ENCODE data around the gene ACSL3. TPM values are rescaled to one million over a fixed set of nuclear protein-coding genes. Genes with fewer than 3 reads are reported as not detected.

ACSL3 gene
- total and polyA plus RNA-seq, 2 donors (not counting 1 experiment from before 2014, with no cell fraction given), result 6.7 to 46.0 TPM

GRCh38 chr2:222964376-222965031 is 103.7 kb downstream of the ACSL3 start:
- intact Hi-C loops (cut with micrococcal nuclease), result no loop called here
- Mint-ChIP-seq H3K27ac (no peak overlapping the region), H3K27me3 (peaks cover 45% of the 10 kb centered on the region), H3K4me3 (no peak overlapping the region), H3K4me1 (no peaks in the 10 kb centered on the region), H3K9me3 (ENCODE audit: insufficient read depth) (no peaks in the 10 kb centered on the region)
- Histone ChIP-seq H3K27me3 (replicated peaks in 1 of 4; ENCODE audit: control extremely low read depth in 1 of 4, control insufficient read depth in 3 of 4, insufficient read depth in 4 of 4, low read length in 3 of 4) (peaks cover 0 to 4% (median 0%) of the 10 kb centered on the region in 4 experiments), H3K9ac (ENCODE audit: low read length) (no peak overlapping the region), H3K4me1 (ENCODE audit: control insufficient read depth in 2 of 2, insufficient read depth in 2 of 2, low read length in 2 of 2) (no peaks in the 10 kb centered on the region), H3K4me3 (ENCODE audit: control extremely low read depth in 1 of 5, extremely low read depth in 1 of 5, insufficient read depth in 1 of 5, low read depth in 2 of 5, low read length in 4 of 5) (no peak overlapping the region), H3K4me2 (replicated peaks; ENCODE audit: low read depth, low read length, poor library complexity, severe bottlenecking) (no peak overlapping the region), H3K79me2 (ENCODE audit: control insufficient read depth, insufficient read depth, low read length) (no peaks in the 10 kb centered on the region), H4K20me1 (ENCODE audit: control insufficient read depth, insufficient read depth, low read length, poor library complexity, severe bottlenecking) (no peaks in the 10 kb centered on the region), H3K36me3 (replicated peaks in 1 of 2; ENCODE audit: control extremely low read depth in 1 of 2, control insufficient read depth in 1 of 2, extremely low read depth in 1 of 2, insufficient read depth in 2 of 2, low read length in 1 of 2) (no peaks in the 10 kb centered on the region), H3K27ac (ENCODE audit: low read length in 2 of 2) (no peak overlapping the region), H2AFZ (ENCODE audit: insufficient read depth, low read depth, low read length, poor library complexity, severe bottlenecking) (no peak overlapping the region), H3K9me3 (ENCODE audit: control extremely low read depth in 1 of 3, control insufficient read depth in 2 of 3, insufficient read depth in 1 of 3, low read length in 2 of 3) (no peaks in the 10 kb centered on the region)
- DNase-seq, result no peak
- TF ChIP-seq CTCF (IDR thresholded peaks at IDR 0.05) (no peak), EZH2 (IDR thresholded peaks at IDR 0.05; ENCODE audit: borderline replicate concordance, insufficient read depth, low read depth, low read length, poor library complexity, severe bottlenecking) (no peak)
- ChIA-PET CTCF (no interaction called here), POLR2A (no interaction called here)
- no peak for ATAC-seq (ENCODE audit: low read depth)
- WGBS (ENCODE audit: insufficient coverage), result 95% methylated on average over 4 of the region's 11 CpGs

- no peak overlapping the region for H3K27ac Mint-ChIP-seq
- Histone ChIP-seq H3K36me3 (replicated peaks in 1 of 2; ENCODE audit: control extremely low read depth in 1 of 2, control insufficient read depth in 1 of 2, extremely low read depth in 1 of 2, insufficient read depth in 2 of 2, low read length in 1 of 2) (no peaks in the 10 kb centered on the region), H4K20me1 (ENCODE audit: control insufficient read depth, insufficient read depth, low read length, poor library complexity, severe bottlenecking) (no peaks in the 10 kb centered on the region), H2AFZ (ENCODE audit: insufficient read depth, low read depth, low read length, poor library complexity, severe bottlenecking) (no peak overlapping the region), H3K4me1 (ENCODE audit: control insufficient read depth in 2 of 2, insufficient read depth in 2 of 2, low read length in 2 of 2) (no peaks in the 10 kb centered on the region), H3K27me3 (replicated peaks in 1 of 4; ENCODE audit: control extremely low read depth in 1 of 4, control insufficient read depth in 3 of 4, insufficient read depth in 4 of 4, low read length in 3 of 4) (peaks cover 0 to 5% (median 0%) of the 10 kb centered on the region in 4 experiments), H3K79me2 (ENCODE audit: control insufficient read depth, insufficient read depth, low read length) (no peaks in the 10 kb centered on the region), H3K4me2 (replicated peaks; ENCODE audit: low read depth, low read length, poor library complexity, severe bottlenecking) (no peak overlapping the region), H3K9me3 (ENCODE audit: control extremely low read depth in 1 of 3, control insufficient read depth in 2 of 3, insufficient read depth in 1 of 3, low read length in 2 of 3) (no peaks in the 10 kb centered on the region), H3K9ac (ENCODE audit: low read length) (no peak overlapping the region), H3K4me3 (ENCODE audit: control extremely low read depth in 1 of 5, extremely low read depth in 1 of 5, insufficient read depth in 1 of 5, low read depth in 2 of 5, low read length in 4 of 5) (no peak overlapping the region), H3K27ac (ENCODE audit: low read length in 2 of 2) (no peak overlapping the region)
- no peak for ATAC-seq (ENCODE audit: low read depth)
- ChIA-PET POLR2A (no interaction called here), CTCF (no interaction called here)
- H3K4me3 Mint-ChIP-seq, result no peak overlapping the region
- no peaks in the 10 kb centered on the region for H3K9me3 Mint-ChIP-seq (ENCODE audit: insufficient read depth)
- no CpG with 5 or more reads among the region's 1 CpG for WGBS (ENCODE audit: insufficient coverage)
- no peak for DNase-seq
- H3K27me3 Mint-ChIP-seq, result peaks cover 38% of the 10 kb centered on the region
- no peak for TF ChIP-seq EZH2 (IDR thresholded peaks at IDR 0.05; ENCODE audit: borderline replicate concordance, insufficient read depth, low read depth, low read length, poor library complexity, severe bottlenecking)
- intact Hi-C loops (cut with micrococcal nuclease), result no loop called here
- no peaks in the 10 kb centered on the region for H3K4me1 Mint-ChIP-seq
Observed at GRCh38 chr2:222965555-222965954, 104.7 kb downstream of the ACSL3 start.
